ENCODE data around the gene HNF4A.

The HNF4A gene

DNA sequence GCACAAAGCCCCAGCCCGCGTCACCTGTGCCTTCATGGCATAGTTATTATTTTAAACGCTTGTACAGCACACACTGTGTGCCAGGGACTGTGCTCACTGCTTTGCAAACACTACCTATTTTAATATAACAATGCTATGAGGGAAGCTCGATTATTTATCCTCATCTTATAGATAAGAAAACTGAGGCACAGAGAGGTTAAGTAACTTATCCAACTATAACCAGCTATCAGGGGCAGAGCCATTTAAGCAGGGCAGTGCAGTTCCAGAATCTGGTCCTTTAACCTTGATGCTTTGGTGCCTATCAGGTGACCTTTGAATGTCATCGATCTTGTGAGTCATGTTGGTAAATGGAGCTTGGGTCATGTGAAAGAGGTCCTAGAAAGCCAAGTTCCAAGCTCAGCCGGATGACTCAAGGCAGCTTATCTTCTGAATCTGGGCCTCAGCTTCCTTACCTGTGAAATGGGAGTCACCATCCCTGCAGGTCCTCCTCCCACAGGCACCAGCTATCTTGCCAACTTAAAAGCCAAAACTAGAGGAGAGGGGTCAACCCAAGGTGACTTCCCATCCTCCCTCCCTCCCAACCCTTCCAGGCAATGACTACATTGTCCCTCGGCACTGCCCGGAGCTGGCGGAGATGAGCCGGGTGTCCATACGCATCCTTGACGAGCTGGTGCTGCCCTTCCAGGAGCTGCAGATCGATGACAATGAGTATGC, 63.8 kb downstream of the HNF4A start:
- no peak for DNase-seq (ENCODE audit: extremely low read depth in 1 of 2, low read depth in 1 of 2)

DNA sequence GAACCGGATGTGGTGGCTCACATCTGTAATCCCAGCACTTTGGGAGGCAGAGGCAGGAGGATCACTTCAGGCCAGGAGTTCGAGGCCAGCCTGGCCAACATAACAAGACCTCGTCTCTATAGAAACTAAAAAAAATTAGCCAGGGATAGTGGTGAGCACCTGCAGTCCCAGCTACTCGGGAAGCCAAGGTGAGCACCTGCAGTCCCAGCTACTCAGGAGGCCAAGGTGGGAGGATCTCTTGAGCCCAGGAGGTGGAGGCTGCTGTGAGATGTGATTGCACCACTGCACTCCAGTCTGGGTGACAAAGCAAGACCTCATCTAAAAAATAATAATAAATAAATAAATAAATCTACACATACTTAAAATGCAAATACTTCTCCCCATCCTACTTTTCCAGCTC, 65.0 kb downstream of the HNF4A start:
- no peak for DNase-seq (ENCODE audit: extremely low read depth in 1 of 2, low read depth in 1 of 2)

GRCh38 chr20:44422083-44422482, 66.6 kb downstream of the HNF4A start:
- no peak for DNase-seq (ENCODE audit: extremely low read depth in 1 of 2, low read depth in 1 of 2)

DNA sequence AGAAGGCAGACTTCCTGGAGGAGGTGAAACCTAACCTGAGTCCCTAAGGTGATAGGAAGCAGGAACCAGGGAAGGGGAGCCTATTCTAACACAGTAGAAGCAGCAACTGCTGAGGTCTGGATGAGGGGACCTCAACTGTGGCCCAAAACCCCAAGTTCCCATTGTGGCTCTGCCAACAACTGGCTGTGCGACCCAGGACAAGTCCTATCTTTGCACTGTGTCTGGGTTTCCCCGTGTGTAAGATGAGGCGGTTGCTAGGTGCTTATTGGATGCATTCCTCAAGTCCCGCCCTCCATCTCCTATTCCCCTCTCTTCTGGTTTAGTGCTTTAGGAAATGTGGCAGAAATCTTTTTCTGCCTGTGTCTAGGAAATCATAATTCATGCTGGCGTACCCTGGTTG, 68.0 kb downstream of the HNF4A start:
- DNase-seq (ENCODE audit: extremely low read depth in 1 of 2, low read depth in 1 of 2) = no peak

GRCh38 chr20:44424039-44424495, 68.6 kb downstream of the HNF4A start:
- no peak for DNase-seq (ENCODE audit: extremely low read depth in 1 of 2, low read depth in 1 of 2)

- no peak for DNase-seq (ENCODE audit: extremely low read depth in 1 of 2, low read depth in 1 of 2)
These were observed 70.4 kb downstream of the HNF4A start for GRCh38 chr20:44425923-44426322.

GRCh38 chr20:44426879-44427790, 71.6 kb downstream of the HNF4A start:
- no peak for DNase-seq (ENCODE audit: extremely low read depth in 1 of 2, low read depth in 1 of 2)

DNA sequence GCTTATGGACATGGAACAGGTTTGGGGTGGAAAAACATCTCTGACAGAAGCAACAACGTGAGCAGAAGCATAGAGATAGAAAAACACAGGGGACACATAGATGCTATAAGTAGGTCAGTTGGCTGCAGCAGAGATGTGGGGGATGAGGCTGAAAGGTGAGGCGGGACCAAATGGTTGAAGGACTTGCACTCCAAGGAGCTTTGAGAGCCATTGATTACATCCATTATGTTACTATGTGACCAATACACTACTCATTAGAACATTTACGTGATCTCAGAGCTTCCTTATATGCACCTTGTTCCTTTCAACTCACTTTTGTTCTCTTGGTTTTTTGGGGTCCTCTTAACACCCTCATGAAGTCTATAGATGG, 72.3 kb downstream of the HNF4A start:
- no peak for DNase-seq (ENCODE audit: extremely low read depth in 1 of 2, low read depth in 1 of 2)

GRCh38 chr20:44428174-44429016, 72.9 kb downstream of the HNF4A start:
- no peak for DNase-seq (ENCODE audit: extremely low read depth in 1 of 2, low read depth in 1 of 2)

DNA sequence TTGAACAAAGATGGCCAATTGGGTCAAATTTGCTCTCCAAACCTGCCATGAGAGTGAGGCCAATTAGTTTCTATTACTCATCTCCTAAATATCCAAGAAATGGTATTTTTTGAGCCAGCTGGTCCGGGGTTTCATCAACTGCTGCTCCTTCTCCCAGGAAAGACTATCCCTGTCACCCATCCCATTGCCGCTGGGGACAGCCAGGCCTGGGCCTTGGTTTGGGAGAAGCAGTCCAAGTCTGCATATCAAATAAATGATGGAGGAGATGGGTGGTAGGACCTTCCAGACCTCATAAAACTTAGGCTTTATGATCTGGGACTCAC, 73.5 kb downstream of the HNF4A start:
- no peak for DNase-seq (ENCODE audit: extremely low read depth in 1 of 2, low read depth in 1 of 2)

GRCh38 chr20:44429419-44430269, 74.1 kb downstream of the HNF4A start:
- no peak for DNase-seq (ENCODE audit: extremely low read depth in 1 of 2, low read depth in 1 of 2)

DNA sequence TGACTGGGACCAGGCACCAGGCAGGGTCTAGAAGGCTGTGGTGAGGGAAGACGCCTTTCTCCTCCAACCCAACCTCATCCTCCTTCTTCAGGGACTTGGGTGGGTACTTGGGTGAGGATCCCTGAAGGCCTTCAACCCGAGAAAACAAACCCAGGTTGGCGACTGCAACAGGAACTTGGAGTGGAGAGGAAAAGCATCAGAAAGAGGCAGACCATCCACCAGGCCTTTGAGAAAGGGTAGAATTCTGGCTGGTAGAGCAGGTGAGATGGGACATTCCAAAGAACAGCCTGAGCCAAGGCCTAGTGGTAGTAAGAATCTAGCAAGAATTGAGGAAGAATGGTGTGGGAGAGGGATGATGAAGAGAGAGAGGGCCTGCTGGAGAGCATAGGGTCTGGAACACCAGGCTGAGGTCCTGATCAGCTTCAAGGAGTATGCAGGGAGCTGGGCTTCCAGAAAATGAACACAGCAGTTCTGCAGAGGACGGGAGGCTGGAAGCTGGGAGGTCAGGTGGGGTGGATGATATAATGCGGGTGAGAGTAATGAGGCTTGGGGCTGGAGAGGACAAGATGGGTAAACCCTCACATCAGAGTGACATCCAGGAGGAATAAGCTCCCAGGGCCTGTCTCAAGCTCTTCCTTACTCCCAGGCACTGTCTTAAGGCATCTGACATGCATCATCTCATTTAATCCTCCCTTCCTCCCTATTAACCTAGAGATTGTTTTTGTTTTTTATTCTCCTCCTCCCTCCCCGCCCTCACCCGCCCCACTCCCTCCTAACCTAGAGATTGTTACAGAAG, 75.0 kb downstream of the HNF4A start:
- DNase-seq (ENCODE audit: extremely low read depth in 1 of 2, low read depth in 1 of 2) = no peak

GRCh38 chr20:44431118-44431501, 75.6 kb downstream of the HNF4A start:
- DNase-seq (ENCODE audit: extremely low read depth in 1 of 2, low read depth in 1 of 2) = no peak

DNA sequence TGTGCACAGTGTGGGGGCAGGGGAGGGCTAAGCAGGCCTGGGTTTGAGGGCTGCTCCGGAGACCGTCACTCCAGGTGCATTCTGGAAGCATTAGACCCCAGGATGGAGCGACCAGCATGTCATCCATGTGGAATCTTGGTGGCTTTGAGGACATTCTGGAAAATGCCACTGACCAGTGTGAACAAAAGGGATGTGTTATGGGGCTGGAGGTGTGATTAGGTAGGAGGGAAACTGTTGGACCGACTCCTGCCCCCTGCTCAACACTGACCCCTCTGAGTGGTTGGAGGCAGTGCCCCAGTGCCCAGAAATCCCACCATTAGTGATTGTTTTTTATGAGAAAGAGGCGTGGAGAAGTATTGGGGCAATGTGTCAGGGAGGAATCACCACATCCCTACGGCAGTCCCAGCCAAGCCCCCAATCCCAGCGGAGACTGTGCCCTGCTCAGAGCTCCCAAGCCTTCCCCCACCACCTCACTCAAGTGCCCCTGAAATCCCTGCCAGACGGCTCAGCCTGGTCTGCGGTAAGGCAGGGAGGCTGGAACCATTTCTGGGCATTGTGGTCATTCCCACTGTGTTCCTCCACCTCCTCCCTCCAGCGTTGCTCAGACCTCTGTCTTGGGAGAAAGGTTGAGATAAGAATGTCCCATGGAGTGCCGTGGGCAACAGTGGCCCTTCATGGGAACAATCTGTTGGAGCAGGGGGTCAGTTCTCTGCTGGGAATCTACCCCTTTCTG, 76.2 kb downstream of the HNF4A start:
- DNase-seq (ENCODE audit: extremely low read depth in 1 of 2, low read depth in 1 of 2) = no peak

GRCh38 chr20:44432618-44433577, 77.4 kb downstream of the HNF4A start:
- no peak for DNase-seq (ENCODE audit: extremely low read depth in 1 of 2, low read depth in 1 of 2)

DNA sequence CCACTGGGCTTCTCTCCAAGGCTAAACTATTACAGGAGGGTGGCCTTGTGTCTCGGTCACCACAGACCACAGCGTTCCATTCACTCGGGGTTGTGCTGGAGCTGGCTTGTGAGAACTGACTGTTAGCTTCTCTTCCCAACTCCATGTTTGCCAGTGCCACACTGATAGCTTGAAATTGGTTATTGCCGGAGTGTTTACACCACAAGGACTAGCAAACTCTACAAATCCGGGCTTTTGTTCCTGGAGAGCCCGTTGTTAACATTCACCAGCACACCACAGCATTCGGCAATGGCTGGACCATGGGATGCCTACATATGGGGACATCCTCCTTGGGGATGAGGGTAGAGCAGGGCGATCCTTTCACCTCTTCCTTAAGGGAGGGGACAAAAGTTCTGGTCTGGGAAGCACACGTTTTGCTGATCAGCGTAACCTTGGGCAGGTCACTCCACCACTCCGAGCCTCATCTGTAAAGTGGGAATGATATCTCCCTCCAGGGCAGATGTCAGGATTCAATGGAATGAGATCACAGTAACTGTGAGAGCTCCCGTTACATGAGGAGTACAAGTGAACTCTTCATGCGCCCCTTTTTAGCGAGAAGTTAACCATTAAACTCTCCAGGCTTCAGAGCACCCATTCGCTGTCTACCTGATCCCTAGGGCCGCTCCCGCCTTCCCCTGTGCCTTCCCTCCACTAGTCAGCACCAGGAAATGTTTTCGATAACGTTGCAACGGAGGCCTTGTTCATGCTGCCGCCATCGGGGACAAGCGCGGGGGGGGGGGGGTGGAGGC, 78.4 kb downstream of the HNF4A start:
- DNase-seq (ENCODE audit: extremely low read depth in 1 of 2, low read depth in 1 of 2) = no peak
